ENCODE data around the gene MOV10. TPM values are rescaled to one million over a fixed set of nuclear protein-coding genes. Genes with fewer than 3 reads are reported as not detected.

Gene MOV10
- total RNA-seq, 6 experiments from 2014 or later, result 61.6 to 86.0 (median 83.5) TPM

- no peak for TF ChIP-seq CTCF (IDR thresholded peaks at IDR 0.05)
- H3K27ac Mint-ChIP-seq, result no peak overlapping the region
- H3K9me3 Mint-ChIP-seq, result no peaks in the 10 kb centered on the region
- no peak overlapping the region for H3K4me3 Mint-ChIP-seq
- H3K27me3 Mint-ChIP-seq (ENCODE audit: insufficient read depth), result no peaks in the 10 kb centered on the region
- peaks cover 22% of the 10 kb centered on the region for H3K4me1 Mint-ChIP-seq (ENCODE audit: low read depth)
- H3K36me3 Mint-ChIP-seq (ENCODE audit: low read depth), result peaks cover 21% of the 10 kb centered on the region; the same call in 1 of the 2 replicates
- no peak for DNase-seq
Measured at GRCh38 chr1:112688781-112689193, 14.3 kb downstream of the MOV10 start.

GRCh38 chr1:112689196-112689841 lies 14.9 kb downstream of the MOV10 start:
- DNase-seq, result no peak
- H3K27me3 Mint-ChIP-seq (ENCODE audit: insufficient read depth), result no peaks in the 10 kb centered on the region
- peaks cover 21% of the 10 kb centered on the region; the same call in 1 of the 2 replicates for H3K36me3 Mint-ChIP-seq (ENCODE audit: low read depth)
- peaks cover 22% of the 10 kb centered on the region for H3K4me1 Mint-ChIP-seq (ENCODE audit: low read depth)
- no peak for TF ChIP-seq CTCF (IDR thresholded peaks at IDR 0.05)
- H3K9me3 Mint-ChIP-seq, result no peaks in the 10 kb centered on the region
- no peak overlapping the region for H3K4me3 Mint-ChIP-seq
- no peak overlapping the region for H3K27ac Mint-ChIP-seq

- Mint-ChIP-seq H3K27ac (no peak overlapping the region), H3K9me3 (no peaks in the 10 kb centered on the region), H3K4me3 (no peak overlapping the region), H3K27me3 (ENCODE audit: insufficient read depth) (no peaks in the 10 kb centered on the region), H3K4me1 (ENCODE audit: low read depth) (peaks cover 22% of the 10 kb centered on the region), H3K36me3 (ENCODE audit: low read depth) (peaks cover 21% of the 10 kb centered on the region; the same call in 1 of the 2 replicates)
- no peak for DNase-seq
- TF ChIP-seq CTCF (IDR thresholded peaks at IDR 0.05), result no peak
Measured at GRCh38 chr1:112689842-112690237, 15.4 kb downstream of the MOV10 start.

GRCh38 chr1:112692681-112693080 lies 18.2 kb downstream of the MOV10 start:
- Mint-ChIP-seq H3K36me3 (ENCODE audit: low read depth) (peaks cover 29% of the 10 kb centered on the region; the same call in 1 of the 2 replicates), H3K27ac (no peak overlapping the region), H3K4me3 (no peak overlapping the region), H3K9me3 (no peaks in the 10 kb centered on the region), H3K4me1 (ENCODE audit: low read depth) (peaks cover 11% of the 10 kb centered on the region; the same call in 1 of the 2 replicates), H3K27me3 (ENCODE audit: insufficient read depth) (no peaks in the 10 kb centered on the region; the same call in 1 of the 2 replicates)
- no peak for TF ChIP-seq CTCF (IDR thresholded peaks at IDR 0.05)
- no peak for DNase-seq

GRCh38 chr1:112693821-112694220 lies 19.4 kb downstream of the MOV10 start:
- DNase-seq, result no peak
- no peak for TF ChIP-seq CTCF (IDR thresholded peaks at IDR 0.05)
- Mint-ChIP-seq H3K36me3 (ENCODE audit: low read depth) (peaks cover 29% of the 10 kb centered on the region; the same call in 1 of the 2 replicates), H3K9me3 (no peaks in the 10 kb centered on the region), H3K27ac (no peak overlapping the region), H3K4me3 (no peak overlapping the region), H3K4me1 (ENCODE audit: low read depth) (peaks cover 16% of the 10 kb centered on the region), H3K27me3 (ENCODE audit: insufficient read depth) (no peaks in the 10 kb centered on the region; the same call in 1 of the 2 replicates)
